DMS53 treated with DMSO at 0.1 percent for 48 hours (cell line): Measurements from ENCODE around the gene NOTCH2.
A peak's percentile ranks its signal among the peaks of the same experiment; 100 is the strongest.

ENCODE experiments used
- DNase-seq: peaks from one replicate; lab custom pipeline; 2025; ENCODE audit not compliant: unreplicated experiment; lab: John Stamatoyannopoulos, UW

NOTCH2 gene

DNA sequence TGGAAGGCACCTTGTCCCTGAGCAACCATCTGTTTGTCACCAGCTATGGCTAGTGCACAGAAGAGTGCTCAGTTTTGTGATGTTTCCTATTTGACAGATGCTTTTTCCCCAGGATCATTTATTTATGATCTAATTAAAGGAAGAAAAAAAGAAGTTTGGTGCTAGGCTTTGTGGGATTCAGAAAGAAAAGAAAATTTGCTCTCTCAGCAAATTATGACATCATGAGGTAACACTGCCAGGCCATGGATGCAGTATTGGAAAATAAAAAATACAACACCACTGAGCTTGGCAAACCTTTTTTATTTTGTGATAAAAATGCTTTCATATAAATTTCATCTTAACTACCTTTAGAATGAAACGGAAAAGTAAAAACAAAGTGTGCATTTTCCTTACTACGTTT, 157.7 kb downstream of the NOTCH2 start:
- no peak for DNase-seq

GRCh38 chr1:119910618-119911017, 158.8 kb downstream of the NOTCH2 start:
- DNase-seq: no peak

DNA sequence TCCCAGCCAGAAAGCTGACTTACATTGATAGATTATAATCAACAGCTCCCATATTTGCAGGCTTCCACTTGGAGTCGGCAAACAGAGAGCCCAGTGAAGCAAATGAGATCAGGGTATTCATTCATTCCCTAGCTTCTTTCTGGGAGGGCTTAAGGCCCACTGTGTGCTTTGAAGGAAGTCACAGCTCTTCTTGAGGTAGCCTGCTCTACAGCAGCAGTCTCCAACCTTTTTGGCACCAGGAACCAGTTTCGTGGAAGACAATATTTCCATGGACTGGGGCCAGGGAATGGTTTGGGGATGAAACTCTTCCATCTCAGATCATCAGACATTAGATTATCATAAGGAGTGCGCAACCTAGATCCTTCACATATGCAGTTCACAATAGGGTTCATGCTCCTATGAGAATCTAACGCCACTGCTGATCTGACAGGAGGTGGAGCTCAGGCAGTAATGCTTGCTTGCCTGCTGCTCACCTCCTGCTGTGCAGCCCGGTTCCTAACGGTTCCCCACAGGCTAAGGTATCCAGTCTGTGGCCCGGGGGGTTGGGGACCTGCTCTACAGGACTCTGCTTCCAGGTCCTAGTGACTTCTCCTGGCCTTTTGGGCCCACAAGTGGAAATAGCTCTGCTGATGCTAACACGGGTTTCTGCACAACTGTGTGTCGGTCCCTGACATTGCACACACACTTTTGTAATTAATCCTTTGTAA, 159.4 kb downstream of the NOTCH2 start:
- no peak for DNase-seq

DNA sequence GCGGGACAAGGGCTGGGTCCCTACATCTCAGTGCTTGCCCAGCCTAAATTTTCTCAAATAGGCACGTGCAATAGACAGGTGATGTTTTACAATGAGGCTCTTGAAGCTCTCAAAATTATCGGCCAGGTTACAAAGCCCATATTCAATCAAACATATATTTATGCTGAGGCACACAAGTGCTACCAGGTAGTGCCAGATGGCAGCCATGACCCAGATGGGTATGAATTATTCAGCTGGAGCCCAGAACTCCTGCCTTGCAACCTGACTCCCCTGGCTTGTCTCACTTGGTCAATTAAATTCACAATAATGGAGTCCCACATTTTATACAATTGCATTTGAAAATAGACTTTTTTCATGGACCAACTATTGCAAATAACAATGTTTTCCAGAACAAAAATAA, 160.8 kb downstream of the NOTCH2 start:
- no peak for DNase-seq

DNA sequence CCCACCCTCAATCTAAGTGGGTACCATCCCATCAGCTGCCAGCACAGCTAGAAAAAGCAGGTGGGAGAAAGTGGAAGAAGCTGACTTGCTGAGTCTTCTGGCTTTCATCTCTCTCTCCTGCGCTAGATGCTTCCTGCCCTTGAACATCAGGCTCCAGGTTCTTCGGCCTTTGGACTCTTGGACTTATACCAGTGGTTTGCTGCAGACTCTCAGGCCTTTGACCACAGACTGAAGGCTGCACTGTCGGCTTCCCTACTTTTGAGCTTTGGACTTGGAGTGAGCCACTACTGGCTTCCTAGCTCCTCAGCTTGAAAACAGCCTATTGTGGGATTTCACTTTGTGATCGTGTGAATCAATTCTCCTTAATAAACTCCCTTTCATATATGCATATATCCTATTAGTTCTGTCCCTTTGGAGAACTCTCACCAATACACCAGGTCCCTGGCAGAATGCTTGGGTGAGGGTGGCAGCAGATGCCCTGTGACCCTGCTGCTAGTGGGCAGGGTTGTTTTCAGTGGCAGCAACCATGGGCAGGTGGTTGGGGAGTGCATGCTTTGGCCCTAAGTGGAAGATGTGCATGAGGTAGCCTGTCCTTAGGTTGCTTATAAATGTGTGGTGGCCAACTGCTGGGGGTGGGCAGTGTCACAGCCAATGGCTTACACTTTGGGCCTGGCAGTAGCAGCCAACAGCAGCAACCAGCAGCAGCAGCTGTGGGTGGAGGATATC, 162.4 kb downstream of the NOTCH2 start:
- DNase-seq: no peak

- DNase-seq: no peak
Measured at GRCh38 chr1:119903443-119903835, 166.0 kb downstream of the NOTCH2 start.

- DNase-seq: no peak
Measured at GRCh38 chr1:119902775-119903442, 166.6 kb downstream of the NOTCH2 start.

DNA sequence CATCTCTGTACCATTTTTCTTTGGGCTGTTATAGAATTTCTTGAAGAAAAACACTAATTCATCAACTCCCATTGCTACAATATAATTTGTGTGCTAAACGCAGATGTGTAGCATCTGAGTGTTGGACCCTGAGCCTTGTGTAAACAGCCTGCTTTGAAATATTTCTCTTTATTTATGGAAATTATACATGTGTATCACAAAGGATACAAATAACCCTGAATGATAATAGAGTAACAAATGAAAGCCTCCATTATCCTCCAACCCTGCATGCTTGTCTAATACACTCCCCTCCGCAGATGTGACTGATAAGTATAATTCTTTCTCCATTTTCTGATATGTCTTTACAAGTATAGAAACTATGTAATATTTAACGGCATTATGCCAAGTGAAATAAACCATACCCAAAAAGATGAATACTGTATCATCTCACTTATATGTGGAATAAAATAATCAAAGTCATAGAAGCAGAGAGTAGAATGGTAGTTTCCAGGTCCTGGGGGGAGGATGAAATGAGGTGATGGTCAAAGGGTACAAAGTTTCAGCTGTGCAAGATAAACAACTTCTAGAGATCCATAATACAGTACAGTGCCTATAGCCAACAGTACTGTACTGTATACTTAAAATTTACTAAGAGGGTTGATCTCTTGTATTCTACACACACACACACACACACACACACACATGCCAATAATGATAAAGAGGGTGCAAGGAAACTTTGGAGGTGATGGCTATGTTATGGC, 170.3 kb downstream of the NOTCH2 start:
- no peak for DNase-seq

DNA sequence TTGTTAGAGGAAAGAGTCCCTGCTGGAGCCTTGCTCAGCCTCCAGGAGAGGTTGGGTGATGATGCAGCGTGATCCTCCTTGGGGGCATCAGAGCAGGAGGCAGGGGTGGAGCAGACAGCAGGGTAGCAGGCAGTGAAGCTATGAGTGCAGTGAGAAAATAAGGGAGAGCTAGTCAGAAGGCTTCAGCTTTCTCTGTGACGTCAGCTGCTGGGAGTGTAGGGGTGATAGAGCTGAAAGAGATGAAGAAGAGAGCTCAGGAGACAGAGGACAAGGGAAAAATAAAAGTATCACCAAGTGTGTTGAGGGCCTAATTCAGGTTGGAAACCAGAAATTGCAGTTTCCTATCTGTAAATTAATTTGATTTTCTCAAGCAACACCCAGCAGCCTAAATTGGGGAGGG, 170.9 kb downstream of the NOTCH2 start:
- DNase-seq: no peak

DNA sequence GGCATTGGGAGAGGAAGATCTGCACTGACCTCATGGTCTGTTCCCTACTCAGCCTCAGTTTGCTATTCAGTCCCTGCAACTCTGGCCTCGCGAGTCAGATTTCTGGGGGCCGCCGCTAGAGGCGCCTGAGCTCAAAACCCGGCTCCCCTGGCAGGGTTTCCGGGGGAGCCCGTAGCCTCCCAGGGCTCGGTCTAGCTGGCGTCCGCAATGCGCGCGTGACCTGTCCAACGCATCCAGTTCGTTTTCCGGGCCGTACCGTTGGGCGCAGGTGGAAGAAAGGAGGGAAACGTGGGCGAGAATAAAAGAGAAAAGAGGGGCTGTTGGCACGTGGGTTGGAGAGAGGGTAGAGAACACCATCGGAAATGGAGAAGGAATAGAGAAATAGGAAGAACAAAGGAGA, 173.2 kb downstream of the NOTCH2 start, which contains the start of gene ADAM30:
Gene ADAM30, minus strand, starts transcription at position 213 of the 400 bp plus-strand sequence. Its CDS starts 179 bp downstream, at position 34.
- no peak for DNase-seq

DNA sequence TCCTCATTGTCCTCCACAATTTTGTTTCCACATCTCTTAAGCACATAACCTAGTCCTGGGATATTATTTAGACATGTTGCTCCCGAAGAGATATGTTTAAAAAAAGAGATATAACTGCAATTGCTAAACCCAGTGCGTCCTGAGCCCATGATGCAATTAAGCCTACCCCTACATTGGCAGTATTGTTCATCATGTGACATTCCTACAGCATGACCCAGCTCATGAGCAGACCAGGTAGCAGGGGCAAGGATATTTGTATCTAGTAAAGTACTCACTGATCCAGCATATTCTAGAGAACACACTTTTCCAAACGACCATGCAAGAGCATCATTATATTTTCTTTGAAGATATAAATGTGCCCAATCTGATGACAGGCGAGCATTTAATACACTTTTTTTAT, 174.4 kb downstream of the NOTCH2 start:
- DNase-seq: no peak

DNA sequence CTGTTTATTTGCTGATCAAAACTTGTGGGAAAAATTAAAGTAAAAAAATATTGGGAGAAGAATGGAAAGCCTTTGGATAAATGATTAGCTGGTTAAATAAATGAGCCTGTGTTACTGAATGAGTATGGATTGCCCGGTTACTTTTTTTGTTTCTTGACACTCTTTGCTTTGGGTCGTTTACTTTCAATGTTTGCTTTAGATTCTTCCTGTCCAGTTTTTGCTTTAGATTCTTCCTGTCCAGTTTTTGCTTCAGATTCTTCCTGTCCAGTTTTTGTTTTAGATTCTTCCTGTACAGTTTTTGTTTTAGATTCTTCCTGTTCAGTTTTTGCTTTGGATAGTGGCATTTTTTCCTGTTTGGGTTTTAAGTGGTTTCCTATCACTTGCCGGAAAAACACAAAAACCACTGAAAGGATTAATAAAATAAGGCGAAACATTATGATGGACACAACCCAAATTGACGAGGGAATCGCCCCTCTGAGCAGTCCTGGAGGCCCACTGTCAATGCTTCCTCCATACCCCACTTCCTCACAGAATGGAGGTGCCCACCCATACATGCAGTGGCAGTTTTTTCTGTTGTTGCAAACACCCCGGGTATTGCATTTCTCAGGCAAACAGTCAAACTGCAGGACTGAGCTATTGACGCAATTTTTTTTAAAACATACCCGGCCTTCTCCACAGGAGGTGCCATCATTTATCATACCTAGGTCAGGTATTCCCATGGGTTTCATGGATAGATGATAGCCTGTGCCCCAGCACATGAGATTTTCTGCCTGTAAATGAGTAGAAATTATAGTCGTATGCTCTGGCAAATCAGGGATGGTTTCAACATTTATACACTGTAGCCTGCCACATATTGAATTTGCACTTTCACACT, 175.4 kb downstream of the NOTCH2 start:
- DNase-seq: no peak

DNA sequence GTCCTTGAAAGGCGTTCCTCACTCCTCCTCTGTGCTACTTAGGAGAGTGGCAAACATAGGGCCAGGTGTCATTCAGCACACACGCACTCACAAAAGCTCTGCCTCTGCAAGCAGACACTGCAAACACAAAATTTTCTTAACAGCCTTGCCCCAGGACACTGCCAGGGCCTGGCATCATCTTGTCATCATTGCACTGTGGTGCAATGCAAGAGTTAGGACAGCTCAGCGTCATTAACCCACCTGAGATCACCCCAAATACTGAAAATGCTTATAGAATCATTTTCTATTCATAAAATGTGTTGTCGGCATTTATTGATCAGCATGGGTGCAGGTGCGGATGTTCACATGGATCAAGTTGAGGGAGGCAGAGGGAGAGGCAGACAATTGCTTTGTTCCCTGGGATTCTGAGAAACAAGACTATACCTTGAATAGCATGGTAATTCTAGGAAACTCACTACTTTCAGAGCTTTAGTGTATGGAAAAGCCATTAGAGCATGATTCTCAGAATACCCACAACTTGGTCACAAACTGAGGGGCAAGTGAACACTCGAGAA, 176.1 kb downstream of the NOTCH2 start:
- no peak for DNase-seq

- DNase-seq: no peak
Measured at GRCh38 chr1:119891386-119891785, 178.1 kb downstream of the NOTCH2 start.

- no peak for DNase-seq
Measured at GRCh38 chr1:119888476-119888875, 181.0 kb downstream of the NOTCH2 start.

- DNase-seq: no peak
Measured at GRCh38 chr1:119887427-119887826, 182.0 kb downstream of the NOTCH2 start.

DNA sequence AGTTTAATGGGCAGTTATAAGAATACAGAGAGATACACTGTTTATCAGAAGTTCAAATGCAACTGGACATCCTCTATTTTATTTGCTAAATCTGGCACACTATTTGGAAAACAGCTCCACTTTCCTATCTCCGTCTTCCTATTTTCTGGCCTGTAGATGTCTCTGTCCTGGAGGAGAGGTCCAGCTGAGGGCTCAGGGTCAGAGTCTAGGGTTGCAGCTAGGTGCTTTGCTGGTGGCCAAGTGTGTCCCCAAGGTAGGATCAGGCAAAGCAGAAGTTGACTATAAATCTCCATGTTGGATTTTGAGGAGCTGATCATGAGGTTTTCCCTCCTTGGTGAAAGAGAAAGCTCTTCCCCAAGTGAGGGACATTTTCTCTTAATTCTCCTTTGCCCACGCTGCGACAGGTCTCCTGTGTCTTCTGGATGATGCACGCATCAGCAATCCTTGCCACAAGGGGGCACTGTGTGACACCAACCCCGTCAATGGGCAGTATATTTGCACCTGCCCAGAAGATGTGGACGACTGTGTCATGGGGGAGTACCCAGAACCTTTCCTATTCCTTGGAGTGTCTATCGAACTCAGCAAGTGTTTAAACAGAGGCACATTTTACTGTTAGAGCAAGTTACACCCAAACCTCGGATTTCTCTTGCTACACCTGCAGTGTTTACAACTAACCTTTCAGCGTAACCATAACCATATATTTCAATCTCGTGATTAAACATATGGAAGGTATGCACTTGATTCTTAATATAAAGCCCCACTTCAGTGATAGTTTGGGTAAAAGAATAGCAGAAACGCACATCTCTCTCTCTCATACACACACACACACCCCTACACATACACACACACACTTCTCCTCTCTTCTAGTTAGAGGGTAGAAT, 183.3 kb downstream of the NOTCH2 start:
- peak; percentile 6 for DNase-seq

GRCh38 chr1:119884711-119885110, 184.8 kb downstream of the NOTCH2 start:
- no peak for DNase-seq

DNA sequence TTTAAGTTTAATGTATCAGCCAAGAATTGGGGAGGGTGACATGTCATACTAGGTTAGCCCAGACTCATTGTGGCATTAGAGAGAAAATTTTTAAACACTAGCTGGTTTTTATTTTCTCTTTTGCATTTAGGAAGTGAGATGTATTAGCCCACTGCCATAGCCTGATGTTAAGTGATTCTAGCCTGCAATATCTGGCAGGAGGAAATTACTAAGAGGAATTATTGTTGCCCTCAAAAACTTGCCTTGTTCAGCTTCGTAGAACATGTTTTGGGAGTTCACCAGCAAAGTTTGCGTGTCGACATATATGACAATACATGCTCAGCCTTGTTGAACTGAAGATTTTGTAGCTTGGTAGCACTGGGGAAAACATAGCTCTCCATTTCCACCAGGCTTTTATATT, 185.6 kb downstream of the NOTCH2 start:
- DNase-seq: no peak
